H1 (cell line): ENCODE measurements around the gene ZNF726. TPM values are rescaled to one million over a fixed set of nuclear protein-coding genes. Genes with fewer than 3 reads are reported as not detected.

Source experiments
- BRCA1 ChIP-seq: IDR thresholded peaks from 2 replicates; pipeline ENCODE4 v1.6.1; 2012; ENCODE audit warnings: low read depth, low read length, improper control_type of control experiment
- CHD2 ChIP-seq: IDR thresholded peaks from 2 replicates; pipeline ENCODE4 v1.6.1; 2012; ENCODE audit warnings: low read length, improper control_type of control experiment
- SIRT6 ChIP-seq: IDR thresholded peaks from one replicate; pipeline ENCODE4 v1.7.1; 2012; ENCODE audit warnings: low read length, inconsistent platforms
- SUZ12 ChIP-seq: fragments of 200-600 bp; sonication (generic); IDR thresholded peaks from 2 replicates; pipeline ENCODE4 v1.6.1; 2012; ENCODE audit warnings: mild to moderate bottlenecking, inconsistent platforms, low read length, moderate library complexity, mixed read lengths
- polyA plus RNA-seq, 7 experiments: library from polyadenylated mRNA; depleted of rRNA in 3 of 7; stranded (reverse) in 5 of 7; unstranded in 2 of 7; fragments of >200 nt in 5 of 7; fragments of 200-250 nt in 2 of 7; gene quantifications; 1 replicate in 5 of 7; 2 replicates in 1 of 7; 4 replicates in 1 of 7; pipeline versions ENCODE4 v1.2.1 to v1.2.3, GENCODE V29; 2011 to 2013; ENCODE audit warnings: missing spikeins in 2 of 7, mixed read lengths in 2 of 7
- total RNA-seq: library from RNA; stranded (reverse); fragmentation: NEBNext Ultra II Directional; extraction: Animal tissue kit (Norgen Biotek cat#: 25700); gene quantifications from 2 replicates; pipeline ENCODE4 v1.2.1, GENCODE V29; 2021

The ZNF726 gene
- total and polyA plus RNA-seq, 2 of the 8 experiments (the other 6 are each of a cell fraction or from before 2014, with no cell fraction given) = not detected

- no peak for TF ChIP-seq SUZ12
- TF ChIP-seq BRCA1 = no peak
- TF ChIP-seq CHD2 = no peak
- TF ChIP-seq SIRT6 = no peak
Observed at GRCh38 chr19:23949611-23950010, 34.9 kb downstream of the ZNF726 start (continued).
